GM12891 (cell line): ENCODE data around the gene ANKRD9.

Experiments used
- PAX5 ChIP-seq: IDR thresholded peaks from 2 replicates; pipeline ENCODE4 v1.6.1; 2011; ENCODE audit warnings: low read length, moderate library complexity, mild to moderate bottlenecking; ENCODE audit not compliant: insufficient read depth, severe bottlenecking
- POLR2A ChIP-seq: IDR thresholded peaks from 2 replicates; pipeline ENCODE4 v1.6.1; 2011; ENCODE audit warnings: low read depth, low read length, control low read depth
- POLR2AphosphoS5 ChIP-seq: IDR thresholded peaks from 2 replicates; pipeline ENCODE4 v1.6.1; 2011; ENCODE audit warnings: low read depth, low read length, control low read depth
- POU2F2 ChIP-seq: IDR thresholded peaks from 2 replicates; pipeline ENCODE4 v1.6.1; 2011; ENCODE audit warnings: low read depth, mild to moderate bottlenecking, control low read depth, low read length, moderate library complexity
- SPI1 ChIP-seq: IDR thresholded peaks from 2 replicates; pipeline ENCODE4 v1.6.1; 2011; ENCODE audit warnings: low read depth, low read length, control low read depth
- TAF1 ChIP-seq: IDR thresholded peaks from 2 replicates; pipeline ENCODE4 v1.6.1; 2011; ENCODE audit warnings: low read depth, low read length, control low read depth

DNA sequence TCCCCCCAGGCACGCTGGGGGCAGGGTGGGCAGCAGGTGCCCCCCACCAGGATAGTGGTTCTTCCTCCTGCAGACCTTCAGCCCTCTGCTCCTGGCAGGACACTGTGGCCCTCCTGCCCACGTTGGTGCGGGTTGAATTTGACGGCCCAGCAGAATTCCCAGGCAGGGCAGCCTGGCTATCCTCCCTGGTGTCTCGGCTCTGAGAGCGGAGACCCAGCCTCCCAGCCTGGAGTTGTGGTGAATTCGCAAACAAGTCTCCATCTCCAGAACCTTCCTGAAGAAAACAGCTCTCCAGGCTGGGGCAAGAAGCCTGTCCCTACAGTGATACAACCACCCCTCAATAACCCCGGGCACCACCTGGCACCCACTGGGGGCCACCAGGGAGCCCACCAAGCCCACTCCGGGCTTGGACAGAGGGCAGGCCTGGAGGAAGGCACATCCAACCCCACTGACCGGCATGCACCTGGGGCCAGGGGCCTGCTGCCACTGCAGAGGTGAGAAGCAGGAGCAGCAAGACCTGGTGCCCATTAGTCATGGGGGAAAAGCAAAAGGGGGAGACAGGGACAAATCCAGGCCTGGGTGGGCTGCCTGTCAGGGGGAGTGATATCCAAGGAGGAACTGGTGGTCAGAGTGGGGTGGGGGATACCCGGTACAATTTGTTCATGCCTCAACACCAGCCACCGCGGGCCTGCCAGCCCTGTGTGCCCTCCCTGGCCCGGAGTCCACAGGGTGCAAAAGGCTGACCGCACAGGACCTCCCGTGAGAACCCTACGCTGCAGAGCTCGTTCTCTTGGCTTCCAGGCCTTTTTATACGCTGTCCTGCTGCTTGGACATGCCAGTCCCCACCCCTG, 3.6 kb downstream of the ANKRD9 start:
- TF ChIP-seq POLR2AphosphoS5: no peak
- no peak for TF ChIP-seq POLR2A
- TF ChIP-seq SPI1: no peak
- no peak for TF ChIP-seq POU2F2
- TF ChIP-seq TAF1: no peak
- TF ChIP-seq PAX5: no peak
